ENCODE measurements around the gene USP3. TPM values are rescaled to one million over a fixed set of nuclear protein-coding genes. Genes with fewer than 3 reads are reported as not detected.
A peak's percentile ranks its signal among the peaks of the same experiment; 100 is the strongest.

USP3 gene
- total and polyA plus RNA-seq, 2 of the 4 experiments (the other 2 are of a cell fraction), result 17.3 to 52.3 TPM

- dilution Hi-C loops (cut with HindIII; ENCODE audit: low sequenced_read_pairs, unreplicated experiment), result no loop called here
- Histone ChIP-seq H3K27ac (ENCODE audit: insufficient read depth, low read length) (no peak overlapping the region), H4K8ac (ENCODE audit: low read depth in 2 of 2, low read length in 2 of 2) (no peak overlapping the region), H2BK5ac (ENCODE audit: low read depth, low read length, poor library complexity, severe bottlenecking) (no peak overlapping the region), H4K20me1 (ENCODE audit: insufficient read depth, low read length) (no peaks in the 10 kb centered on the region), H3K18ac (ENCODE audit: low read depth, low read length) (no peak overlapping the region), H3K9me3 (ENCODE audit: control insufficient read depth, insufficient read depth, low read length) (no peaks in the 10 kb centered on the region), H2BK15ac (ENCODE audit: low read depth, low read length) (no peak overlapping the region), H4K5ac (ENCODE audit: low read depth, low read length) (no peak overlapping the region), H2BK20ac (ENCODE audit: low read depth, low read length) (no peak overlapping the region), H3K23ac (ENCODE audit: low read depth, low read length) (no peak overlapping the region), H3K9me1 (ENCODE audit: insufficient read depth, low read length) (peaks cover 11% of the 10 kb centered on the region), H3K4ac (ENCODE audit: low read depth, low read length) (no peak overlapping the region), H3K14ac (replicated peaks; ENCODE audit: low read depth, low read length) (no peak overlapping the region), H4K91ac (ENCODE audit: insufficient read depth, low read depth, low read length) (no peak overlapping the region), H3K56ac (ENCODE audit: extremely low read depth, insufficient read depth, low read length) (no peak overlapping the region), H3K27me3 (ENCODE audit: control insufficient read depth, insufficient read depth, low read length) (no peaks in the 10 kb centered on the region), H3K79me1 (ENCODE audit: low read depth in 1 of 2, low read length in 2 of 2) (peaks cover 0 to 4% of the 10 kb centered on the region in 2 experiments; a peak in 1 of 4 replicates), H2AFZ (replicated peaks; ENCODE audit: low read length, poor library complexity) (no peak overlapping the region), H2AK5ac (ENCODE audit: low read depth, low read length) (no peak overlapping the region), H2AK9ac (replicated peaks; ENCODE audit: low read depth, low read length, poor library complexity) (no peak overlapping the region), H3K4me1 (ENCODE audit: control insufficient read depth, insufficient read depth, low read length) (peaks cover 8% of the 10 kb centered on the region), H3K9ac (ENCODE audit: low read depth, low read length) (no peak overlapping the region), H3K4me2 (ENCODE audit: low read depth, low read length) (no peak overlapping the region), H2BK120ac (ENCODE audit: low read depth, low read length) (no peak overlapping the region), H3K36me3 (ENCODE audit: control insufficient read depth, insufficient read depth, low read length) (peaks cover 23% of the 10 kb centered on the region), H3K4me3 (ENCODE audit: insufficient read depth, low read depth, low read length) (no peak overlapping the region)
- intact Hi-C loops (cut with micrococcal nuclease), result loop anchor here (5.0 kb wide), 1 partner anchor 33 kb away; no protein-coding TSS in a partner anchor
- TF ChIP-seq USF2 (IDR thresholded peaks at IDR 0.05; ENCODE audit: low read depth, low read length) (no peak), CEBPB (IDR thresholded peaks at IDR 0.05; ENCODE audit: low read depth, low read length) (peak; percentile 57)
- no CpG with 5 or more reads among the region's 1 CpG for WGBS, 2 experiments (ENCODE audit: extremely low coverage in 2 of 2, insufficient read length in 1 of 2)
- ATAC-seq (ENCODE audit: low read depth) (0 out of 2 replicates have a peak, but pooled peaks have one; percentile 27), DNase-seq (no peak)
- CTCF ChIA-PET, result interaction anchor here (1.3 kb wide), 1 partner anchor 24 kb away, joined by 3 read pairs; no protein-coding TSS in a partner anchor
- in situ Hi-C loops (cut with MboI; ENCODE audit: low sequenced_read_pairs), result loop anchor here (25.0 kb wide), 1 partner anchor 428 kb away; no protein-coding TSS in a partner anchor
- BruUV-seq (replicated peaks), result no TSS peak
- POLR2A ChIA-PET (ENCODE audit: unreplicated experiment), result no interaction called here
These were observed 129.8 kb downstream of the USP3 start for GRCh38 chr15:63634154-63634553.
